Measurements from ENCODE around the gene TUBA1B. TPM values are rescaled to one million over a fixed set of nuclear protein-coding genes. Genes with fewer than 3 reads are reported as not detected.

Gene TUBA1B
- total and polyA plus RNA-seq, 2 of the 13 experiments (the other 11 are each of a cell fraction or from before 2014, with no cell fraction given) = 1,275 to 1,353 TPM

DNA sequence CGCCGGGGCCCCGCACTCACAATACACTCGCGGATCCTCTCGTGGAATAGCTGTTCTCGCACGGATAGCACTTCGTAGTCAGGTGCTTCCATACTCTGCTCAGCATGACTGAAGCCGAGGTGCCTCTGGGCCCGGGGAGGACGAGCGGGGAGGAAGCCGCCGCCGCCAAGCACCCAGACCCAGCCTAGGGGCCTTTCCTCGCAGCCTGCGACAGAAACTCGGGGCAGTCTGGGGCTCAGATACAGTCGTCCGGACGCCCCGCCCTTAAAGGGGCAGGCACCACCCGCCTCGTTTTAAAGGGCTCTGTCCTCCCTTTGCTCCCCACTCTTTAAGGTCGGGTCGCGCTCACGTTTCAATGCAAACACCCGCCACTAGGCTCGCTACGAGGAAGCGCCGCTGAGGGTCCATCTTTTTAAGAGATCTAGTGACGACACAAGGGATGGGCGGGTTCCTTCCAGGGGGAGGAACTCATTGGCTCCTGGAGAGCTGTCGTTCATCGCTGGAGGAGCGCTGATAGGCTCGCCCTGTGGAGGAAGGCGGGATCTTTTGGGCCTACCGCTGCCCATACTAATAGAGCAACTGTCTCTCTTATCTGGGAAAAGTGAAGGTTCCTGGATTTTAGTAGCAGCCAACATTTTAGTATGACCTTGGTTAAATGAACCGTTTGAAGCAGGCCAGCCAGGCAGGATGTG lies 20.6 kb downstream of the TUBA1B start, which contains the start of gene LMBR1L (continued):
- no peak for TF ChIP-seq HDAC2 (CRISPR knock-in tag; IDR thresholded peaks at IDR 0.05)
- TF ChIP-seq, protein P1, sequence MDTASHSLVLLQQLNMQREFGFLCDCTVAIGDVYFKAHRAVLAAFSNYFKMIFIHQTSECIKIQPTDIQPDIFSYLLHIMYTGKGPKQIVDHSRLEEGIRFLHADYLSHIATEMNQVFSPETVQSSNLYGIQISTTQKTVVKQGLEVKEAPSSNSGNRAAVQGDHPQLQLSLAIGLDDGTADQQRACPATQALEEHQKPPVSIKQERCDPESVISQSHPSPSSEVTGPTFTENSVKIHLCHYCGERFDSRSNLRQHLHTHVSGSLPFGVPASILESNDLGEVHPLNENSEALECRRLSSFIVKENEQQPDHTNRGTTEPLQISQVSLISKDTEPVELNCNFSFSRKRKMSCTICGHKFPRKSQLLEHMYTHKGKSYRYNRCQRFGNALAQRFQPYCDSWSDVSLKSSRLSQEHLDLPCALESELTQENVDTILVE (CRISPR knock-in tag; IDR thresholded peaks at IDR 0.05) = no peak
- no peak for TF ChIP-seq ZNF570 (CRISPR knock-in tag; IDR thresholded peaks at IDR 0.05; ENCODE audit: borderline replicate concordance)
- TF ChIP-seq GLI4 (CRISPR knock-in tag; IDR thresholded peaks at IDR 0.05; ENCODE audit: borderline replicate concordance) = no peak
- peak; percentile 38; the same call in 1 of the 2 replicates for TF ChIP-seq NRL (CRISPR knock-in tag; IDR thresholded peaks at IDR 0.05; ENCODE audit: borderline replicate concordance)
- TF ChIP-seq, protein P2, sequence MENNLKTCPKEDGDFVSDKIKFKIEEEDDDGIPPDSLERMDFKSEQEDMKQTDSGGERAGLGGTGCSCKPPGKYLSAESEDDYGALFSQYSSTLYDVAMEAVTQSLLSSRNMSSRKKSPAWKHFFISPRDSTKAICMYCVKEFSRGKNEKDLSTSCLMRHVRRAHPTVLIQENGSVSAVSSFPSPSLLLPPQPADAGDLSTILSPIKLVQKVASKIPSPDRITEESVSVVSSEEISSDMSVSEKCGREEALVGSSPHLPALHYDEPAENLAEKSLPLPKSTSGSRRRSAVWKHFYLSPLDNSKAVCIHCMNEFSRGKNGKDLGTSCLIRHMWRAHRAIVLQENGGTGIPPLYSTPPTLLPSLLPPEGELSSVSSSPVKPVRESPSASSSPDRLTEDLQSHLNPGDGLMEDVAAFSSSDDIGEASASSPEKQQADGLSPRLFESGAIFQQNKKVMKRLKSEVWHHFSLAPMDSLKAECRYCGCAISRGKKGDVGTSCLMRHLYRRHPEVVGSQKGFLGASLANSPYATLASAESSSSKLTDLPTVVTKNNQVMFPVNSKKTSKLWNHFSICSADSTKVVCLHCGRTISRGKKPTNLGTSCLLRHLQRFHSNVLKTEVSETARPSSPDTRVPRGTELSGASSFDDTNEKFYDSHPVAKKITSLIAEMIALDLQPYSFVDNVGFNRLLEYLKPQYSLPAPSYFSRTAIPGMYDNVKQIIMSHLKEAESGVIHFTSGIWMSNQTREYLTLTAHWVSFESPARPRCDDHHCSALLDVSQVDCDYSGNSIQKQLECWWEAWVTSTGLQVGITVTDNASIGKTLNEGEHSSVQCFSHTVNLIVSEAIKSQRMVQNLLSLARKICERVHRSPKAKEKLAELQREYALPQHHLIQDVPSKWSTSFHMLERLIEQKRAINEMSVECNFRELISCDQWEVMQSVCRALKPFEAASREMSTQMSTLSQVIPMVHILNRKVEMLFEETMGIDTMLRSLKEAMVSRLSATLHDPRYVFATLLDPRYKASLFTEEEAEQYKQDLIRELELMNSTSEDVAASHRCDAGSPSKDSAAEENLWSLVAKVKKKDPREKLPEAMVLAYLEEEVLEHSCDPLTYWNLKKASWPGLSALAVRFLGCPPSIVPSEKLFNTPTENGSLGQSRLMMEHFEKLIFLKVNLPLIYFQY (CRISPR knock-in tag; IDR thresholded peaks at IDR 0.05; ENCODE audit: borderline replicate concordance) = peak; percentile 43; the same call in 1 of the 2 replicates
- no peak for TF ChIP-seq HNRNPUL1 (IDR thresholded peaks at IDR 0.05; ENCODE audit: low read depth, low read length)
- TF ChIP-seq, protein P3, sequence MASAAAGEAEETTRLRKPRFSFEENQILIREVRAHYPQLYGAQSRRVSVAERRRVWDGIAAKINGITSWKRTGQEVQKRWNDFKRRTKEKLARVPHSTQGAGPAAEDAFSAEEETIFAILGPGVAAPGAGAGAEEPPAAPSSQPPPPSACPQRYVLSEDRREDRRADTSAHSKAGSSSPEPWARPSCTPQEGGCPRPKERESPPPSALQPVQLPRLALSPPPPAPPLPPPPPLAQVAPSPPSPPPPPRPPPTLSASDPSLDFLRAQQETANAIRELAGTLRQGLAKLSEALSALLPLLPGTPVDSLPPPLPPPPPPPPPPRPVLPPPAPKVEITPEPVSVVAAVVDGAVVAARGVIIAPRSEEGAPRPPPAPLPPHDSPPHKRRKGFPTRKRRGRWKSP (CRISPR knock-in tag; IDR thresholded peaks at IDR 0.05) = no peak; the same call in 1 of the 2 replicates
- TF ChIP-seq ZNF567 (CRISPR knock-in tag; IDR thresholded peaks at IDR 0.05; ENCODE audit: borderline replicate concordance) = peak; percentile 79; the same call in 1 of the 2 replicates
- TF ChIP-seq MAFK (conservative IDR thresholded peaks at IDR 0.05 in 1 of 2, IDR thresholded peaks at IDR 0.05 in 1 of 2; ENCODE audit: low read length in 2 of 2) = no peak
- TF ChIP-seq DR1 (CRISPR knock-in tag; IDR thresholded peaks at IDR 0.05) = peak; percentile 74; the same call in 1 of the 2 replicates
- no peak for TF ChIP-seq STAG1 (CRISPR knock-in tag; IDR thresholded peaks at IDR 0.05)
- TF ChIP-seq POLR2G (IDR thresholded peaks at IDR 0.05; ENCODE audit: low read depth, low read length) = peak; percentile 78
- no peak for TF ChIP-seq ZBTB7A (CRISPR knock-in tag; IDR thresholded peaks at IDR 0.05)
- no peak for TF ChIP-seq MTA1 (CRISPR knock-in tag; IDR thresholded peaks at IDR 0.05; ENCODE audit: borderline replicate concordance)
- peak; percentile 73; the same call in 1 of the 2 replicates for TF ChIP-seq HIVEP1 (CRISPR knock-in tag; IDR thresholded peaks at IDR 0.05)
- no peak for TF ChIP-seq ZNF672 (CRISPR knock-in tag; IDR thresholded peaks at IDR 0.05)
- 0 out of 2 replicates have a peak, but pooled peaks have one; percentile 35 for TF ChIP-seq ARNTL (CRISPR knock-in tag; IDR thresholded peaks at IDR 0.05)
- TF ChIP-seq ZNF124 (CRISPR knock-in tag; IDR thresholded peaks at IDR 0.05) = 0 out of 2 replicates have a peak, but pooled peaks have one; percentile 24
- peak; percentile 32; the same call in 1 of the 2 replicates for TF ChIP-seq SMAD1 (CRISPR knock-in tag; IDR thresholded peaks at IDR 0.05; ENCODE audit: borderline replicate concordance, low read depth)
- TF ChIP-seq TP53 (CRISPR knock-in tag; conservative IDR thresholded peaks at IDR 0.05) = 0 out of 2 replicates have a peak, but pooled peaks have one; percentile 43
- no peak for TF ChIP-seq ATF2 (CRISPR knock-in tag; IDR thresholded peaks at IDR 0.05)
